BLaER1 treated with 17β-estradiol and CSF1 and Interleukin-3, amounts not matched to agents 10 nM and 100 nM (cell line): ENCODE results near the gene SCML2.
"Not testable (repeated sequence)": the region's sequence is repeated elsewhere in the genome, so short reads cannot be mapped to it uniquely, and the experiment has no call there.

Experiments
- H3K27ac ChIP-seq, 11 experiments: shearing (Covaris generic); formaldehyde crosslinking; 2 replicates each; pipeline ENCODE4 v1.8.1; 2022
- H3K27me3 ChIP-seq, 11 experiments: shearing (Covaris generic); formaldehyde crosslinking; 2 replicates each; pipeline ENCODE4 v1.8.1; 2022
- H3K36me3 ChIP-seq, 11 experiments: shearing (Covaris generic); formaldehyde crosslinking; 2 replicates each; pipeline ENCODE4 v1.8.1; 2022
- H3K4me1 ChIP-seq, 10 experiments: shearing (Covaris generic); formaldehyde crosslinking; 2 replicates each; pipeline ENCODE4 v1.8.1; 2022
- H3K4me2 ChIP-seq, 11 experiments: shearing (Covaris generic); formaldehyde crosslinking; 2 replicates each; pipeline ENCODE4 v1.8.1; 2022
- H3K4me3 ChIP-seq, 10 experiments: shearing (Covaris generic); formaldehyde crosslinking; 2 replicates each; pipeline ENCODE4 v1.8.1; 2022
- H3K9ac ChIP-seq, 11 experiments: shearing (Covaris generic); formaldehyde crosslinking; 2 replicates each; pipeline ENCODE4 v1.8.1; 2022
- H3K9me3 ChIP-seq, 11 experiments: shearing (Covaris generic); formaldehyde crosslinking; replicated peaks in 1 of 11; 2 replicates each; pipeline ENCODE4 v1.8.1; 2022
- H4K20me1 ChIP-seq, 11 experiments: shearing (Covaris generic); formaldehyde crosslinking; 2 replicates each; pipeline ENCODE4 v1.8.1; 2022
- Cebpa-rat ChIP-seq, 11 experiments: shearing (Covaris generic); IDR thresholded peaks; 2 replicates each; pipeline ENCODE4 v1.8.1; 2022

Gene SCML2

GRCh38 chrX:18288716-18289115, 65.8 kb downstream of the SCML2 start:
- no peaks in the 10 kb centered on the region for H3K4me1 ChIP-seq
- H3K9me3 ChIP-seq, result peaks cover 7 to 16% (median 12%) of the 10 kb centered on the region in 11 experiments; a peak in 19 of 22 replicates
- no peak overlapping the region for H3K9ac ChIP-seq
- H3K27ac ChIP-seq, result no peak overlapping the region
- no peak for TF ChIP-seq Cebpa-rat (IDR thresholded peaks at IDR 0.05)
- H3K4me2 ChIP-seq, result no peak overlapping the region
- H3K4me3 ChIP-seq, result no peak overlapping the region
- peaks cover 86 to 100% (median 93%) of the 10 kb centered on the region in 11 experiments for H3K27me3 ChIP-seq
- peaks cover 0 to 36% (median 0%) of the 10 kb centered on the region in 11 experiments; a peak in 6 of 22 replicates for H4K20me1 ChIP-seq
- no peaks in the 10 kb centered on the region for H3K36me3 ChIP-seq

GRCh38 chrX:18286322-18286831, 68.1 kb downstream of the SCML2 start:
- Histone ChIP-seq H3K9ac (no peak overlapping the region), H3K27me3 (peaks cover 89 to 100% (median 97%) of the 10 kb centered on the region in 11 experiments), H3K4me2 (no peak overlapping the region), H4K20me1 (peaks cover 0 to 31% (median 0%) of the 10 kb centered on the region in 11 experiments; a peak in 7 of 22 replicates), H3K9me3 (peaks cover 16 to 35% (median 29%) of the 10 kb centered on the region in 11 experiments), H3K4me1 (no peaks in the 10 kb centered on the region), H3K27ac (no peak overlapping the region), H3K36me3 (no peaks in the 10 kb centered on the region), H3K4me3 (no peak overlapping the region)
- no peak for TF ChIP-seq Cebpa-rat (IDR thresholded peaks at IDR 0.05)

- H3K9ac ChIP-seq, result no peak overlapping the region
- no peak for TF ChIP-seq Cebpa-rat (IDR thresholded peaks at IDR 0.05)
- peaks cover 88 to 99% (median 97%) of the 10 kb centered on the region in 11 experiments for H3K27me3 ChIP-seq
- peaks cover 0 to 25% (median 7%) of the 10 kb centered on the region in 11 experiments; a peak in 11 of 22 replicates for H4K20me1 ChIP-seq
- peaks cover 0 to 10% (median 0%) of the 10 kb centered on the region in 10 experiments; a peak in 4 of 20 replicates for H3K4me1 ChIP-seq
- no peak overlapping the region for H3K4me2 ChIP-seq
- peaks cover 0 to 7% (median 0%) of the 10 kb centered on the region in 11 experiments; a peak in 2 of 22 replicates for H3K36me3 ChIP-seq
- peaks cover 64 to 96% (median 84%) of the 10 kb centered on the region in 11 experiments for H3K9me3 ChIP-seq
- no peak overlapping the region for H3K4me3 ChIP-seq
- H3K27ac ChIP-seq, result no peak overlapping the region
These were observed 76.0 kb downstream of the SCML2 start for GRCh38 chrX:18278449-18278848.

- peaks cover 28 to 59% (median 43%) of the 10 kb centered on the region in 11 experiments for H3K9me3 ChIP-seq
- no peak overlapping the region for H3K4me2 ChIP-seq
- H3K9ac ChIP-seq, result no peak overlapping the region
- H3K27ac ChIP-seq, result no peak overlapping the region
- H3K27me3 ChIP-seq, result peaks cover 90 to 100% (median 99%) of the 10 kb centered on the region in 11 experiments
- no peak for TF ChIP-seq Cebpa-rat (IDR thresholded peaks at IDR 0.05)
- H3K4me1 ChIP-seq, result no peaks in the 10 kb centered on the region
- H4K20me1 ChIP-seq, result peaks cover 0 to 21% (median 0%) of the 10 kb centered on the region in 11 experiments; a peak in 6 of 22 replicates
- peaks cover 0 to 7% (median 0%) of the 10 kb centered on the region in 11 experiments; a peak in 2 of 22 replicates for H3K36me3 ChIP-seq
- no peak overlapping the region for H3K4me3 ChIP-seq
These were observed 82.3 kb downstream of the SCML2 start for GRCh38 chrX:18272222-18272621.

- H3K9me3 ChIP-seq, result peaks cover 28 to 54% (median 38%) of the 10 kb centered on the region in 11 experiments
- no peaks in the 10 kb centered on the region for H3K4me1 ChIP-seq
- no peak overlapping the region for H3K9ac ChIP-seq
- H3K4me2 ChIP-seq, result no peak overlapping the region
- H3K27ac ChIP-seq, result no peak overlapping the region
- TF ChIP-seq Cebpa-rat (IDR thresholded peaks at IDR 0.05), result no peak
- peaks cover 90 to 100% (median 99%) of the 10 kb centered on the region in 11 experiments for H3K27me3 ChIP-seq
- peaks cover 0 to 24% (median 0%) of the 10 kb centered on the region in 11 experiments; a peak in 6 of 22 replicates for H4K20me1 ChIP-seq
- H3K4me3 ChIP-seq, result no peak overlapping the region
- H3K36me3 ChIP-seq, result peaks cover 0 to 7% (median 0%) of the 10 kb centered on the region in 11 experiments; a peak in 2 of 22 replicates
These were observed 82.8 kb downstream of the SCML2 start for GRCh38 chrX:18271725-18272124.

- Histone ChIP-seq H3K4me2 (no peak overlapping the region), H3K4me1 (no peaks in the 10 kb centered on the region), H3K9me3 (peaks cover 24 to 50% (median 34%) of the 10 kb centered on the region in 11 experiments), H3K9ac (no peak overlapping the region), H3K4me3 (no peak overlapping the region), H4K20me1 (peaks cover 0 to 26% (median 0%) of the 10 kb centered on the region in 11 experiments; a peak in 6 of 22 replicates), H3K27me3 (peaks cover 90 to 100% (median 98%) of the 10 kb centered on the region in 11 experiments), H3K36me3 (peaks cover 0 to 7% (median 0%) of the 10 kb centered on the region in 11 experiments; a peak in 2 of 22 replicates), H3K27ac (no peak overlapping the region)
- no peak for TF ChIP-seq Cebpa-rat (IDR thresholded peaks at IDR 0.05)
These were observed 83.2 kb downstream of the SCML2 start for GRCh38 chrX:18271309-18271708.

GRCh38 chrX:18255059-18255458, 99.4 kb downstream of the SCML2 start:
- no peak for TF ChIP-seq Cebpa-rat (IDR thresholded peaks at IDR 0.05)
- no peak overlapping the region for H3K9ac ChIP-seq
- no peak overlapping the region for H3K27ac ChIP-seq
- no peak overlapping the region for H3K4me3 ChIP-seq
- H3K9me3 ChIP-seq, result peaks cover 0 to 9% (median 0%) of the 10 kb centered on the region in 11 experiments; a peak in 4 of 22 replicates
- peaks cover 69 to 99% (median 92%) of the 10 kb centered on the region in 11 experiments for H3K27me3 ChIP-seq
- peaks cover 0 to 8% (median 0%) of the 10 kb centered on the region in 11 experiments; a peak in 2 of 22 replicates for H4K20me1 ChIP-seq
- peaks cover 0 to 44% (median 21%) of the 10 kb centered on the region in 11 experiments; a peak in 15 of 22 replicates for H3K36me3 ChIP-seq
- H3K4me2 ChIP-seq, result no peak overlapping the region
- H3K4me1 ChIP-seq, result 0 out of 20 replicates have a peak, but pooled peaks cover 0 to 5% (median 0%) of the 10 kb centered on the region in 10 experiments

- no peak overlapping the region for H3K9ac ChIP-seq
- H4K20me1 ChIP-seq, result peaks cover 0 to 11% (median 0%) of the 10 kb centered on the region in 11 experiments; a peak in 3 of 22 replicates
- TF ChIP-seq Cebpa-rat (IDR thresholded peaks at IDR 0.05), result no peak
- H3K27me3 ChIP-seq, result peaks cover 79 to 99% (median 95%) of the 10 kb centered on the region in 11 experiments
- H3K4me3 ChIP-seq, result no peak overlapping the region
- no peak overlapping the region for H3K27ac ChIP-seq
- H3K36me3 ChIP-seq, result peaks cover 0 to 47% (median 23%) of the 10 kb centered on the region in 11 experiments; a peak in 15 of 22 replicates
- no peak overlapping the region for H3K4me2 ChIP-seq
- H3K9me3 ChIP-seq, result peaks cover 0 to 9% (median 0%) of the 10 kb centered on the region in 11 experiments; a peak in 4 of 22 replicates
- H3K4me1 ChIP-seq, result 0 out of 20 replicates have a peak, but pooled peaks cover 0 to 5% (median 0%) of the 10 kb centered on the region in 10 experiments
These were observed 101.7 kb downstream of the SCML2 start for GRCh38 chrX:18252644-18253359.

- not testable (repeated sequence) for H3K27ac ChIP-seq, H3K36me3 ChIP-seq, H4K20me1 ChIP-seq, H3K4me3 ChIP-seq, H3K9me3 ChIP-seq, H3K4me2 ChIP-seq, H3K4me1 ChIP-seq, H3K9ac ChIP-seq
- H3K27me3 ChIP-seq, result peaks cover 42 to 84% (median 77%) of the 10 kb centered on the region in 11 experiments; a peak in 21 of 22 replicates
These were observed 124.8 kb downstream of the SCML2 start for GRCh38 chrX:18229646-18230045.
